ENCODE results near the gene TPO.

The TPO gene

DNA sequence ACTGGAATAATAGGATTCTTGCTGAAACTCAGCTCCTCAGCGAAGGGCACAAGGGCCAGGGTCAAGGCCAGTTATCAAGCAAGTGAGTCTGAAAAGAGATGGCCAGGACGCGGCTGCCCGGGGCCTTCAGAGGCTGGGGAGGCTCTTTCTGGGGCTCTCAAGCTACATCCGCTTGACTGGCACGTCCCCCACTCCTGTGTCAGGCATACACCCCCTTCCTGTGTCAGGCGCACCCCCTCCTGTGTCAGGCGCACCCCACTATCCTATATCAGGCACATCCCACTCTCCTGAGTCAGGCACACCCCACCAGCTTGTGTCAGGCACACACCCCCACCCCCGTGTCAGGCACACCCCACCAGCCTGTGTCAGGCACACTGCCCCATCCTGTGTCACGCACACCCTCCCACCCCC, 91.8 kb downstream of the TPO start:
- H3K79me1 ChIP-seq (ENCODE audit: low read length), result no peaks in the 10 kb centered on the region
- H4K12ac ChIP-seq (ENCODE audit: low read depth, low read length), result no peak overlapping the region
- no peak for DNase-seq
- no peak overlapping the region for H3K4ac ChIP-seq (ENCODE audit: low read depth, low read length)
- no peaks in the 10 kb centered on the region for H3K79me2 ChIP-seq (ENCODE audit: control insufficient read depth, insufficient read depth, low read length, poor library complexity)
- peaks cover 4% of the 10 kb centered on the region for H3K9me3 ChIP-seq (ENCODE audit: insufficient read depth, low read depth, low read length)
- H3K36me3 ChIP-seq (ENCODE audit: control insufficient read depth in 1 of 2, insufficient read depth in 2 of 2, low read length in 2 of 2), result no peaks in the 10 kb centered on the region
- H3K4me2 ChIP-seq (ENCODE audit: low read length), result no peak overlapping the region
- H4K8ac ChIP-seq (ENCODE audit: low read depth, low read length), result no peak overlapping the region
- no peak overlapping the region for H3K14ac ChIP-seq (ENCODE audit: low read length)
- no peak overlapping the region for H3K9ac ChIP-seq (ENCODE audit: low read length)
- H3K27ac ChIP-seq (ENCODE audit: low read depth, low read length), result no peak overlapping the region
- H2BK12ac ChIP-seq (ENCODE audit: low read length), result no peak overlapping the region
- H3K18ac ChIP-seq (ENCODE audit: low read length), result no peak overlapping the region
- no peak overlapping the region for H3K23ac ChIP-seq (ENCODE audit: low read length)
- WGBS (ENCODE audit: extremely low coverage, insufficient coverage, insufficient read length), result no CpG with 5 or more reads among the region's 10 CpGs
- no peak overlapping the region for H2AK5ac ChIP-seq (ENCODE audit: low read length)
- H3K4me1 ChIP-seq (ENCODE audit: control insufficient read depth in 1 of 2, insufficient read depth in 2 of 2, low read length in 2 of 2), result no peaks in the 10 kb centered on the region
- H3K4me3 ChIP-seq (ENCODE audit: low read depth, low read length), result no peak overlapping the region
- no peak overlapping the region for H2BK5ac ChIP-seq (ENCODE audit: low read depth, low read length, poor library complexity)
- H2AFZ ChIP-seq (ENCODE audit: insufficient read depth, low read length, poor library complexity), result no peak overlapping the region
- no peak overlapping the region for H2BK120ac ChIP-seq (ENCODE audit: insufficient read depth, low read length, poor library complexity)
- no peaks in the 10 kb centered on the region for H3K27me3 ChIP-seq (ENCODE audit: insufficient read depth, low read length)
- no peak overlapping the region for H4K91ac ChIP-seq (ENCODE audit: low read depth, low read length)

DNA sequence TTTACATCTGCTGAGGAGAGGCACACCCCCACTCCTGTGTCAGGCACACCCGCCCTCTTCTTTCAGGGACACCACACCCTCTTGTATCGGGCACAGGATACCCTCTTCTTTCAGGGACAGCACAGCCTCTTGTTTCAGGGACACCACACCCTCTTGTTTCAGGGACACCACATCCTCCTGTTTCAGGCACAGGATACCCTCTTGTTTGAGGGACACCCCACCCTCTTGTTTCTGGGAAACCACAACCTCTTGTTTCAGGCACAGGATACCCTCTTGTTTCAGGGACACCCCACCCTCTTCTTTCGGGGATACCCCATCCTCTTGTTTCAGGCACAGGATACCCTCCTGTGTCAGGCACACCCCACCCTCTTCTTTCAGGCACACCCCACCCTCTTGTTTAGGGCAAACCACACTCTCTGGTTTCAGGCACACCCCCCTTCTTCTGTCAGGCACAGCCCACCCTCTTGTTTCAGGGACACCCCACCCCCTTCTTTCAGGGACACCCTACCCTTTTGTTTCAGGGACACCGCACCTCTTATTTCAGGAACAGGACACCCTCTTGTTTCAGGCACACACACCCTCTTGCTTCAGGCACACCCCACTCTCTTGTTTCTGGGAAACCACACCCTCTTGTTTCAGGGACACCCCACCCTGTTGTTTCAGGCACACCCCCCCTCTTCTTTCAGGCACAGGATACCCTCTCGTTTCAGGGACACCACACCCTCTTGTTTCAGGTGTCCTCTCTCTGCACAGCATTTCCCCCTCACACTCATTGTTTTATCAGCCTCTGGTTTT, 96.2 kb downstream of the TPO start:
- no peak overlapping the region for H2AFZ ChIP-seq (ENCODE audit: insufficient read depth, low read length, poor library complexity)
- no peak overlapping the region for H3K9ac ChIP-seq (ENCODE audit: low read length)
- H3K4ac ChIP-seq (ENCODE audit: low read depth, low read length), result no peak overlapping the region
- H3K14ac ChIP-seq (ENCODE audit: low read length), result no peak overlapping the region
- no peak overlapping the region for H3K18ac ChIP-seq (ENCODE audit: low read length)
- DNase-seq, result no peak
- no peak overlapping the region for H2BK12ac ChIP-seq (ENCODE audit: low read length)
- no peaks in the 10 kb centered on the region for H3K4me1 ChIP-seq (ENCODE audit: control insufficient read depth in 1 of 2, insufficient read depth in 2 of 2, low read length in 2 of 2)
- no peak overlapping the region for H2BK5ac ChIP-seq (ENCODE audit: low read depth, low read length, poor library complexity)
- H3K79me1 ChIP-seq (ENCODE audit: low read length), result no peaks in the 10 kb centered on the region
- no peak overlapping the region for H3K4me3 ChIP-seq (ENCODE audit: low read depth, low read length)
- H2AK5ac ChIP-seq (ENCODE audit: low read length), result no peak overlapping the region
- no peak overlapping the region for H2BK120ac ChIP-seq (ENCODE audit: insufficient read depth, low read length, poor library complexity)
- no peak overlapping the region for H4K12ac ChIP-seq (ENCODE audit: low read depth, low read length)
- no peak overlapping the region for H3K27ac ChIP-seq (ENCODE audit: low read depth, low read length)
- H3K79me2 ChIP-seq (ENCODE audit: control insufficient read depth, insufficient read depth, low read length, poor library complexity), result no peaks in the 10 kb centered on the region
- peaks cover 4% of the 10 kb centered on the region for H3K9me3 ChIP-seq (ENCODE audit: insufficient read depth, low read depth, low read length)
- no peak overlapping the region for H4K91ac ChIP-seq (ENCODE audit: low read depth, low read length)
- no peak overlapping the region for H4K8ac ChIP-seq (ENCODE audit: low read depth, low read length)
- no peaks in the 10 kb centered on the region for H3K36me3 ChIP-seq (ENCODE audit: control insufficient read depth in 1 of 2, insufficient read depth in 2 of 2, low read length in 2 of 2)
- no peaks in the 10 kb centered on the region for H3K27me3 ChIP-seq (ENCODE audit: insufficient read depth, low read length)
- H3K23ac ChIP-seq (ENCODE audit: low read length), result no peak overlapping the region
- no peak overlapping the region for H3K4me2 ChIP-seq (ENCODE audit: low read length)
- WGBS (ENCODE audit: extremely low coverage, insufficient coverage, insufficient read length), result no CpG with 5 or more reads among the region's 5 CpGs

DNA sequence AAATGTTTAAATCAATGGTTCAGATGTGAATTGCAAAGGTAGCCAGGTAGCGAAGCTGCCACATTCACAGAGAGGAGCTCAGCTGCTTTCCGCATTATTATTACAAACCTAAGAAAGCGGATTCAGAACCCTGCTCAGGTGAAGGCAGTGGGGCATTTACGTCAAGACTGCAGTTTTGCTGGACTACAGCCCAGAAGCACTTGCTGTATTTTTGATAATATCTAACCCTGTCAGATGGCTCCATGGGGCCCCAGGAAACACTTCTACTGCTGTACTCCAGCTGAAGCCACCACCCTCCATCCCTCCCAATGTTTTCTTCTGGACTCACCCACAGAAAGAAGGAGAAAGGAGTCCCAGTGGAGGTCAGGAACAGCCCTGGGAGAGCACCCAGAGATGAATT, 96.9 kb downstream of the TPO start:
- no peak overlapping the region for H2BK5ac ChIP-seq (ENCODE audit: low read depth, low read length, poor library complexity)
- no peak overlapping the region for H3K9ac ChIP-seq (ENCODE audit: low read length)
- H4K12ac ChIP-seq (ENCODE audit: low read depth, low read length), result no peak overlapping the region
- H3K4me1 ChIP-seq (ENCODE audit: control insufficient read depth in 1 of 2, insufficient read depth in 2 of 2, low read length in 2 of 2), result no peaks in the 10 kb centered on the region
- no peak overlapping the region for H2AK5ac ChIP-seq (ENCODE audit: low read length)
- H3K27ac ChIP-seq (ENCODE audit: low read depth, low read length), result no peak overlapping the region
- no peak overlapping the region for H4K91ac ChIP-seq (ENCODE audit: low read depth, low read length)
- H3K27me3 ChIP-seq (ENCODE audit: insufficient read depth, low read length), result no peaks in the 10 kb centered on the region
- H3K36me3 ChIP-seq (ENCODE audit: control insufficient read depth in 1 of 2, insufficient read depth in 2 of 2, low read length in 2 of 2), result no peaks in the 10 kb centered on the region
- H3K4me2 ChIP-seq (ENCODE audit: low read length), result no peak overlapping the region
- H2AFZ ChIP-seq (ENCODE audit: insufficient read depth, low read length, poor library complexity), result no peak overlapping the region
- peaks cover 3% of the 10 kb centered on the region for H3K9me3 ChIP-seq (ENCODE audit: insufficient read depth, low read depth, low read length)
- no peak overlapping the region for H3K4me3 ChIP-seq (ENCODE audit: low read depth, low read length)
- no peaks in the 10 kb centered on the region for H3K79me1 ChIP-seq (ENCODE audit: low read length)
- no peak overlapping the region for H2BK12ac ChIP-seq (ENCODE audit: low read length)
- no CpG with 5 or more reads among the region's 4 CpGs for WGBS (ENCODE audit: extremely low coverage, insufficient coverage, insufficient read length)
- no peak overlapping the region for H4K8ac ChIP-seq (ENCODE audit: low read depth, low read length)
- H3K14ac ChIP-seq (ENCODE audit: low read length), result no peak overlapping the region
- no peak overlapping the region for H3K4ac ChIP-seq (ENCODE audit: low read depth, low read length)
- H2BK120ac ChIP-seq (ENCODE audit: insufficient read depth, low read length, poor library complexity), result no peak overlapping the region
- H3K23ac ChIP-seq (ENCODE audit: low read length), result no peak overlapping the region
- H3K79me2 ChIP-seq (ENCODE audit: control insufficient read depth, insufficient read depth, low read length, poor library complexity), result no peaks in the 10 kb centered on the region
- no peak for DNase-seq
- H3K18ac ChIP-seq (ENCODE audit: low read length), result no peak overlapping the region

DNA sequence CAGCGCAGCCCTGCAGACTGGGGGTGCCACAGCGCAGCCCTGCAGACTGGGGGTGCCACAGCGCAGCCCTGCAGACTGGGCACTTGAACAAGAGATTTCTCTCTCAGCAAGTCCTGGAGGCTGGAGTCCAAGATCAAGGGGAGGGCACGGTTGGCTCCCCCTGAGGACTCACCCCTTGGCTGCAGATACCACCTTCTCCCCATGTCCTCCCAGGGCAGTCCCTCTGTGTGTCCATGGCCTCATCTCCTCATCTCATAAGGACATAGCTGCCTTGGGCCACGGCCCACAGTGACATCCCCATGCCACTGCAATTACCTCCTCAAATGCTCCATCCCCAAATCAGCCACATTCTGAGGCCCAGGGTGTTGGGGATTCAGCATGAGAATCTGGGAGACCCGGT, 98.2 kb downstream of the TPO start:
- H3K14ac ChIP-seq (ENCODE audit: low read length), result no peak overlapping the region
- WGBS (ENCODE audit: extremely low coverage, insufficient coverage, insufficient read length), result no CpG with 5 or more reads among the region's 6 CpGs
- no peaks in the 10 kb centered on the region for H3K79me1 ChIP-seq (ENCODE audit: low read length)
- H3K9me3 ChIP-seq (ENCODE audit: insufficient read depth, low read depth, low read length), result peaks cover 2% of the 10 kb centered on the region
- no peak overlapping the region for H3K4me3 ChIP-seq (ENCODE audit: low read depth, low read length)
- H2BK120ac ChIP-seq (ENCODE audit: insufficient read depth, low read length, poor library complexity), result no peak overlapping the region
- no peak for DNase-seq
- H4K12ac ChIP-seq (ENCODE audit: low read depth, low read length), result no peak overlapping the region
- H2AFZ ChIP-seq (ENCODE audit: insufficient read depth, low read length, poor library complexity), result no peak overlapping the region
- H4K8ac ChIP-seq (ENCODE audit: low read depth, low read length), result no peak overlapping the region
- H2BK5ac ChIP-seq (ENCODE audit: low read depth, low read length, poor library complexity), result no peak overlapping the region
- H3K4ac ChIP-seq (ENCODE audit: low read depth, low read length), result no peak overlapping the region
- H3K4me2 ChIP-seq (ENCODE audit: low read length), result no peak overlapping the region
- no peaks in the 10 kb centered on the region for H3K27me3 ChIP-seq (ENCODE audit: insufficient read depth, low read length)
- H4K91ac ChIP-seq (ENCODE audit: low read depth, low read length), result no peak overlapping the region
- H3K23ac ChIP-seq (ENCODE audit: low read length), result no peak overlapping the region
- no peak overlapping the region for H3K18ac ChIP-seq (ENCODE audit: low read length)
- no peaks in the 10 kb centered on the region for H3K79me2 ChIP-seq (ENCODE audit: control insufficient read depth, insufficient read depth, low read length, poor library complexity)
- H2BK12ac ChIP-seq (ENCODE audit: low read length), result no peak overlapping the region
- H3K36me3 ChIP-seq (ENCODE audit: control insufficient read depth in 1 of 2, insufficient read depth in 2 of 2, low read length in 2 of 2), result no peaks in the 10 kb centered on the region
- no peak overlapping the region for H3K27ac ChIP-seq (ENCODE audit: low read depth, low read length)
- no peak overlapping the region for H2AK5ac ChIP-seq (ENCODE audit: low read length)
- no peak overlapping the region for H3K9ac ChIP-seq (ENCODE audit: low read length)
- H3K4me1 ChIP-seq (ENCODE audit: control insufficient read depth in 1 of 2, insufficient read depth in 2 of 2, low read length in 2 of 2), result no peaks in the 10 kb centered on the region
